Astrocyte (in vitro differentiated cells and primary cell): ENCODE data around the gene MUC3A.

Source experiments
- CTCF ChIP-seq: IDR thresholded peaks from 2 replicates; pipeline ENCODE4 v1.5.1; 2011; ENCODE audit warnings: low read depth, mild to moderate bottlenecking, inconsistent platforms, low read length, moderate library complexity; ENCODE audit not compliant: insufficient read depth
- EZH2 ChIP-seq: IDR thresholded peaks from 2 replicates; pipeline ENCODE4 v1.6.1; 2012; ENCODE audit warnings: mild to moderate bottlenecking, low read length, inconsistent platforms; ENCODE audit not compliant: insufficient read depth

GRCh38 chr7:100974021-100974420, 24.7 kb downstream of the MUC3A start:
- TF ChIP-seq CTCF (no peak), EZH2 (no peak)
